ENCODE results near the gene PPP1R13B. TPM values are rescaled to one million over a fixed set of nuclear protein-coding genes. Genes with fewer than 3 reads are reported as not detected.

Gene PPP1R13B
- total RNA-seq, 1 donor from 2014 or later, result 10.1 TPM

GRCh38 chr14:103763730-103764488 is 83.5 kb downstream of the PPP1R13B start:
- Mint-ChIP-seq H3K9me3 (ENCODE audit: low read depth) (peaks cover 5% of the 10 kb centered on the region), H3K27me3 (ENCODE audit: low read depth) (no peaks in the 10 kb centered on the region), H3K27ac (ENCODE audit: unreplicated experiment) (no peak overlapping the region)

GRCh38 chr14:103762541-103762940 is 84.8 kb downstream of the PPP1R13B start:
- no peak for TF ChIP-seq CTCF (IDR thresholded peaks at IDR 0.05)
- H3K9me3 Mint-ChIP-seq (ENCODE audit: low read depth), result peaks cover 5% of the 10 kb centered on the region
- DNase-seq (ENCODE audit: low spot score), result no peak
- no peak overlapping the region for H3K27ac Mint-ChIP-seq (ENCODE audit: unreplicated experiment)
- peaks cover 7% of the 10 kb centered on the region for H3K4me1 Mint-ChIP-seq (ENCODE audit: low read depth)
- H3K27me3 Mint-ChIP-seq (ENCODE audit: low read depth), result no peaks in the 10 kb centered on the region
- peaks cover 3% of the 10 kb centered on the region for H3K36me3 Mint-ChIP-seq (ENCODE audit: low read depth)
- no peak overlapping the region for H3K4me3 Mint-ChIP-seq (ENCODE audit: unreplicated experiment)

More at GRCh38 chr14:103763730-103764488, 83.5 kb downstream of the PPP1R13B start:
- Mint-ChIP-seq H3K4me1 (ENCODE audit: low read depth) (peaks cover 7% of the 10 kb centered on the region), H3K4me3 (ENCODE audit: unreplicated experiment) (no peak overlapping the region), H3K36me3 (ENCODE audit: low read depth) (peaks cover 3% of the 10 kb centered on the region)
- TF ChIP-seq CTCF (IDR thresholded peaks at IDR 0.05), result no peak
- no peak for DNase-seq (ENCODE audit: low spot score)

- no peak for DNase-seq (ENCODE audit: low spot score)
- H3K36me3 Mint-ChIP-seq (ENCODE audit: low read depth), result peaks cover 3% of the 10 kb centered on the region
- H3K27me3 Mint-ChIP-seq (ENCODE audit: low read depth), result no peaks in the 10 kb centered on the region
These were observed 85.3 kb downstream of the PPP1R13B start for GRCh38 chr14:103762036-103762435.

GRCh38 chr14:103758059-103758776 is 89.2 kb downstream of the PPP1R13B start:
- DNase-seq (ENCODE audit: low spot score), result no peak
- H3K4me1 Mint-ChIP-seq (ENCODE audit: low read depth), result peaks cover 7% of the 10 kb centered on the region
- no peak for TF ChIP-seq CTCF (IDR thresholded peaks at IDR 0.05)
- H3K4me3 Mint-ChIP-seq (ENCODE audit: unreplicated experiment), result no peak overlapping the region
- no peak overlapping the region for H3K27ac Mint-ChIP-seq (ENCODE audit: unreplicated experiment)
- H3K9me3 Mint-ChIP-seq (ENCODE audit: low read depth), result no peaks in the 10 kb centered on the region
- no peaks in the 10 kb centered on the region for H3K27me3 Mint-ChIP-seq (ENCODE audit: low read depth)
- H3K36me3 Mint-ChIP-seq (ENCODE audit: low read depth), result no peaks in the 10 kb centered on the region

More at GRCh38 chr14:103762036-103762435, 85.3 kb downstream of the PPP1R13B start:
- no peak overlapping the region for H3K4me3 Mint-ChIP-seq (ENCODE audit: unreplicated experiment)
- peaks cover 5% of the 10 kb centered on the region for H3K9me3 Mint-ChIP-seq (ENCODE audit: low read depth)
- TF ChIP-seq CTCF (IDR thresholded peaks at IDR 0.05), result no peak
- H3K4me1 Mint-ChIP-seq (ENCODE audit: low read depth), result peaks cover 7% of the 10 kb centered on the region
- no peak overlapping the region for H3K27ac Mint-ChIP-seq (ENCODE audit: unreplicated experiment)

GRCh38 chr14:103755060-103755459 is 92.3 kb downstream of the PPP1R13B start:
- H3K9me3 Mint-ChIP-seq (ENCODE audit: low read depth), result no peaks in the 10 kb centered on the region
- H3K36me3 Mint-ChIP-seq (ENCODE audit: low read depth), result no peaks in the 10 kb centered on the region
- no peak overlapping the region for H3K4me3 Mint-ChIP-seq (ENCODE audit: unreplicated experiment)
- H3K27ac Mint-ChIP-seq (ENCODE audit: unreplicated experiment), result no peak overlapping the region
- H3K27me3 Mint-ChIP-seq (ENCODE audit: low read depth), result no peaks in the 10 kb centered on the region
- no peak for TF ChIP-seq CTCF (IDR thresholded peaks at IDR 0.05)
- no peak for DNase-seq (ENCODE audit: low spot score)
- H3K4me1 Mint-ChIP-seq (ENCODE audit: low read depth), result no peaks in the 10 kb centered on the region
